Smooth muscle cell (in vitro differentiated cells): ENCODE data around the gene SYNM. TPM values are rescaled to one million over a fixed set of nuclear protein-coding genes. Genes with fewer than 3 reads are reported as not detected.

Experiments
- DNase-seq: peaks from one replicate; lab custom pipeline; 2025; ENCODE audit not compliant: unreplicated experiment; lab: John Stamatoyannopoulos, UW
- H2AFZ ChIP-seq: fragments of 200-600 bp; sonication (generic); 2 replicates; pipeline ENCODE4 v1.6.0; 2016; ENCODE audit warnings: antibody characterized with exemption, low read depth, mild to moderate bottlenecking
- H3F3A ChIP-seq: fragments of 200-600 bp; sonication (generic); 2 replicates; pipeline ENCODE4 v1.6.0; 2017; ENCODE audit warnings: antibody characterized with exemption, low read depth
- H3K27ac ChIP-seq: fragments of 200-600 bp; sonication (generic); 2 replicates; pipeline ENCODE4 v1.5.1; 2016; ENCODE audit warnings: low read depth, mild to moderate bottlenecking
- H3K27me3 ChIP-seq: fragments of 200-600 bp; sonication (generic); 2 replicates; pipeline ENCODE4 v1.6.1; 2016; ENCODE audit warnings: low read depth, mild to moderate bottlenecking
- H3K36me3 ChIP-seq: fragments of 200-600 bp; sonication (generic); 2 replicates; pipeline ENCODE4 v1.5.1; 2016; ENCODE audit warnings: low read depth
- H3K4me1 ChIP-seq: fragments of 200-600 bp; sonication (generic); 2 replicates; pipeline ENCODE4 v1.5.1; 2016; ENCODE audit warnings: low read depth
- H3K4me2 ChIP-seq: fragments of 200-600 bp; sonication (generic); 2 replicates; pipeline ENCODE4 v1.6.0; 2016; ENCODE audit warnings: mild to moderate bottlenecking
- H3K4me3 ChIP-seq: fragments of 200-600 bp; sonication (generic); 2 replicates; pipeline ENCODE4 v1.5.1; 2016; ENCODE audit warnings: mild to moderate bottlenecking
- H3K79me2 ChIP-seq: fragments of 200-600 bp; sonication (generic); 2 replicates; pipeline ENCODE4 v1.6.0; 2016; ENCODE audit warnings: low read depth, mild to moderate bottlenecking
- H3K9ac ChIP-seq: fragments of 200-600 bp; sonication (generic); 2 replicates; pipeline ENCODE4 v1.6.0; 2016; ENCODE audit warnings: low read depth
- H3K9me3 ChIP-seq: fragments of 200-600 bp; sonication (generic); replicated peaks from 2 replicates; pipeline ENCODE4 v1.5.1; 2016; ENCODE audit warnings: low read depth
- H4K20me1 ChIP-seq: fragments of 200-600 bp; sonication (generic); 2 replicates; pipeline ENCODE4 v1.6.0; 2016; ENCODE audit warnings: low read depth
- WGBS: methylation state at CpG from one replicate; pipeline ENCODE4 v1.1.7; 2016; ENCODE audit warnings: low lambda C conversion rate; 5-methylcytosine and 5-hydroxymethylcytosine counted together
- polyA plus RNA-seq: library from polyadenylated mRNA; unstranded; fragments of >200 nt; fragmentation: Nextera tagmentation; extraction: Ambion mirVana; gene quantifications from 2 replicates; pipeline ENCODE4 v1.2.1, GENCODE V29; 2016
- total RNA-seq: library from RNA; depleted of rRNA; stranded (reverse); fragments of >200 nt; gene quantifications from 2 replicates; pipeline ENCODE4 v1.2.3, GENCODE V29; 2014
- TF ChIP-seq, protein P1 (sequence below): fragments of 200-600 bp; sonication (generic); IDR thresholded peaks from 2 replicates; pipeline ENCODE4 v1.5.1; 2017; ENCODE audit warnings: borderline replicate concordance, mild to moderate bottlenecking, antibody characterized with exemption; ENCODE audit not compliant: insufficient read depth, poor library complexity, severe bottlenecking

The SYNM gene
- total and polyA plus RNA-seq, 2 experiments from 2014 or later, result 1.3 to 3.0 TPM

DNA sequence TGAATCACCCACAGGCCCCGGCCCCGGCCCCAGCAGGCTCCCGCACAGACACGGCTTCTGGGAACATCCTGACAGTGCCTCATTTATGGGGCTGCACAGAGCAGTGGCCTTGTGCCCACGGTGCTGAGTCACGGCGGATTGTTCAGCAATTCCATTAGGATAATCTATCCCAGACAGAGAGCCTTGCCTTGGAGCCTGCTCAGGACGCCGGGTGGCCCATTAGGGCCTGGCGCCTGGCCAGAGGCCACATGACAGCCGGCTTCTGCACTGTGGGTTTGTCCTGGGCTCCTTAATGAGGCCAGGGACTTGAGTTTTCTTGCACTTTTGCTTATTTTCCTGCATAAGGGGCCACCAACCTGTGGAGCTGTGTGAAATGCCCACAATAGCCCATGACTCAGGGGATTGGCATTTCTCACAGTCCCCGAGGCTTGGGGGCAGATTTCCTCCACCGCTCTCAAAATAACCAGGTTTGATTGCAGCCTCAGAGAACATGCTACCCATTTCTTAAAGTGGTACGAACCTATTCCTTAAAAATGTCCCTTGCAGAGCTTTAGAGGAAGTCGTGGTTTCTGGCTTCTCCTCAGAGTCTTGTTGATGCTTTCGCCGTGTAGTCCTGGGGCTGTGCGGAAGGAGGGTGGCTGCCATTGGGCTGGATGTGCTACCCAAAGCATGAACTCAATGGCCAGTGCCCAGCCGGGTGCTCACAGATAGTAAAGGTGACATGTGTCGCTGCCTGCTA lies 19.0 kb downstream of the SYNM start:
- Histone ChIP-seq H3K27ac (peak overlapping the region; percentile 73), H3F3A (peaks cover 9% of the 10 kb centered on the region), H3K4me1 (peaks cover 11% of the 10 kb centered on the region), H3K4me2 (peak overlapping the region; percentile 75), H3K79me2 (no peaks in the 10 kb centered on the region), H3K9ac (peak overlapping the region; percentile 29), H4K20me1 (no peaks in the 10 kb centered on the region), H3K4me3 (no peak overlapping the region), H3K27me3 (no peaks in the 10 kb centered on the region), H3K9me3 (no peaks in the 10 kb centered on the region), H2AFZ (no peak overlapping the region), H3K36me3 (no peaks in the 10 kb centered on the region)
- peak; percentile 81 for DNase-seq
- TF ChIP-seq, protein P1, sequence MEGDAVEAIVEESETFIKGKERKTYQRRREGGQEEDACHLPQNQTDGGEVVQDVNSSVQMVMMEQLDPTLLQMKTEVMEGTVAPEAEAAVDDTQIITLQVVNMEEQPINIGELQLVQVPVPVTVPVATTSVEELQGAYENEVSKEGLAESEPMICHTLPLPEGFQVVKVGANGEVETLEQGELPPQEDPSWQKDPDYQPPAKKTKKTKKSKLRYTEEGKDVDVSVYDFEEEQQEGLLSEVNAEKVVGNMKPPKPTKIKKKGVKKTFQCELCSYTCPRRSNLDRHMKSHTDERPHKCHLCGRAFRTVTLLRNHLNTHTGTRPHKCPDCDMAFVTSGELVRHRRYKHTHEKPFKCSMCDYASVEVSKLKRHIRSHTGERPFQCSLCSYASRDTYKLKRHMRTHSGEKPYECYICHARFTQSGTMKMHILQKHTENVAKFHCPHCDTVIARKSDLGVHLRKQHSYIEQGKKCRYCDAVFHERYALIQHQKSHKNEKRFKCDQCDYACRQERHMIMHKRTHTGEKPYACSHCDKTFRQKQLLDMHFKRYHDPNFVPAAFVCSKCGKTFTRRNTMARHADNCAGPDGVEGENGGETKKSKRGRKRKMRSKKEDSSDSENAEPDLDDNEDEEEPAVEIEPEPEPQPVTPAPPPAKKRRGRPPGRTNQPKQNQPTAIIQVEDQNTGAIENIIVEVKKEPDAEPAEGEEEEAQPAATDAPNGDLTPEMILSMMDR, result no peak
- WGBS, result 10% methylated on average over 20 of the region's 20 CpGs

DNA sequence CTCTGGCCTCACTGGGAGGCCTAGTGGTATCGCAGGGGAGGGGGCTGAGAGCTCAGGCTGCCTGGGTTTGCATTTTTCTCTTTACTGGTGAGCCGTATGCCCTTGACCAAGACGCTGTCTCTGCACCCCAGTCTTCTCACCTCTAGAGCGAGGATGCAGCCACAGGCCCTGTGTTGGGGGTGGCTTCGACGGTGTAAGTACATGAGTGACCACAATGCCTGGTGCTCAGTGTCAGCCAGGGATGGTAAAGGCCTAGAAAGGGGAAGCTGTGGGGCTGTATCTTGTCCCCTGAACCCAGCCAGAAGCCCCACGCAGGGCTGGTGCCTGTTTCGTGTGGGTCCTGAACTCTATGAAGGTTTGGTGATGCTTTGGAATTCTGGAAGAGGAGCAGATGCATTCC lies 19.8 kb downstream of the SYNM start:
- Histone ChIP-seq H4K20me1 (no peaks in the 10 kb centered on the region), H3K9me3 (no peaks in the 10 kb centered on the region), H2AFZ (no peak overlapping the region), H3K4me1 (peaks cover 11% of the 10 kb centered on the region), H3K9ac (no peak overlapping the region), H3F3A (peaks cover 9% of the 10 kb centered on the region), H3K27ac (peak overlapping the region; percentile 73), H3K4me3 (no peak overlapping the region), H3K36me3 (no peaks in the 10 kb centered on the region), H3K27me3 (no peaks in the 10 kb centered on the region), H3K4me2 (peak overlapping the region; percentile 75), H3K79me2 (no peaks in the 10 kb centered on the region)
- TF ChIP-seq, protein P1, result no peak
- DNase-seq, result no peak
- 78% methylated on average over 8 of the region's 8 CpGs for WGBS

DNA sequence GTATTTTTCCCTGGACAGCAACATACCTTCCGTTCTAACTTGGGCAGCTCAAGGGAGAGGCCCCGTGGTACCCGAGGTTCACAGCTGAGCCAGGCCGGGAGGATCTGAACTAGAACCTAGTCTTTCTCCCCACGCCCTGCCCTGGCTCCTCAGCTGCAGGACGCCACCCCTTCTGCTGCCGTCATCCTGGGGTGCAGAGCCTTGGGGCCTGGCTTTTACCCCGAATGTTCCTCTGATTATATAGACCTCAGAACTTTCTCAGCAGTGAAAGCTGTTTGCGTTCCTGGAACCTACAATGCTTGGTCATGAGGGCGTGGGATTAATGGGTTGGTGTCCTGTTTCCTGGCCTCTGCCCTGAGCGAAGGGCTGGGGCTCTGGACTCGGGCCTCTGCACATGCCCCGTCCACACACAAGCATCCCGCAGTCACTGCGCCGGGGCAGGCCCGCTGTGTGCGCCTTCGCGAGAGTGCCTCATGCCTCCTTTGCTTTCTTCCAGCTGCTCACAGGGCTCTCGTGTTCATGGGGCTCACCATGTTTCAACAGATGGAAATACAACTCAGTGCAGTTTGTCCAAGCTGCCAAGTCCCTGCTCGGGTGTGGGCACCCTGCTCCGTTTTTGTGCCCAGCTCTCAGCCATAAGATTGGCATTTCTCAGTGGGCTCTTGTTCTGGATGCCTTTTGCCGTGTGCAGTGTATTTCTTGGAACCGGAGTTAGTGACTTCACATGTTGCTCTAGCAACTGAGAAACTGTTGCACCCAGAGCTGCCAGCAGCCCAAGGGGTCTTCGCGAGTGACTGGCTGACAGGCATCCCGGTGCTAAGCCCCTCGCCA lies 20.4 kb downstream of the SYNM start:
- Histone ChIP-seq H3K4me3 (no peak overlapping the region), H3K36me3 (no peaks in the 10 kb centered on the region), H3K4me2 (peak overlapping the region; percentile 75), H3K27ac (peak overlapping the region; percentile 73), H3K9me3 (no peaks in the 10 kb centered on the region), H3K79me2 (no peaks in the 10 kb centered on the region), H3K4me1 (peaks cover 11% of the 10 kb centered on the region), H2AFZ (no peak overlapping the region), H4K20me1 (no peaks in the 10 kb centered on the region), H3K9ac (no peak overlapping the region), H3F3A (peaks cover 9% of the 10 kb centered on the region), H3K27me3 (no peaks in the 10 kb centered on the region)
- no peak for DNase-seq
- TF ChIP-seq, protein P1, result no peak
- 78% methylated on average over 29 of the region's 29 CpGs for WGBS
